ENCODE results near the gene IL10RB.
"Not testable (repeated sequence)": the region's sequence is repeated elsewhere in the genome, so short reads cannot be mapped to it uniquely, and the experiment has no call there.

Gene IL10RB

GRCh38 chr21:33241846-33242245 lies 24.3 kb upstream of the IL10RB start:
- DNase-seq (ENCODE audit: low spot score) = no peak

DNA sequence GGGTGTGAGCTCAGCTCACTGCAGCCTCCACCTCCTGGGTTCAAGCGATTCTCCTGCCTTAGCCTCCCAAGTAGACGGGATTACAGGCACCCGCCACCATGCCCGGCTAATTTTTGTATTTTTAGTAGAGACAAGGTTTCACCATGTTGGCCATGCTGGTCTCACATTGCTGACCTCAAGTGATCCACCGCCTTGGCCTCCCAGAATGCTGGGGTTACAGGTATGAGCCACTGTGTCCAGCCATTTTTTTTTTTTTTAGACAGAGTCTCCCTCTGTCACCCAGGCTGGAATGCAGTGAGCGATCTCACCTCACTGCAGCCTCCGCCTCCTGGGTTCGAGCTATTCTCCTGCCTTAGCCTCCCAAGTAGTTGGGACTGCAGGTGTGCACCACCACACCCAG lies 23.3 kb upstream of the IL10RB start:
- not testable (repeated sequence) for DNase-seq (ENCODE audit: low spot score)

DNA sequence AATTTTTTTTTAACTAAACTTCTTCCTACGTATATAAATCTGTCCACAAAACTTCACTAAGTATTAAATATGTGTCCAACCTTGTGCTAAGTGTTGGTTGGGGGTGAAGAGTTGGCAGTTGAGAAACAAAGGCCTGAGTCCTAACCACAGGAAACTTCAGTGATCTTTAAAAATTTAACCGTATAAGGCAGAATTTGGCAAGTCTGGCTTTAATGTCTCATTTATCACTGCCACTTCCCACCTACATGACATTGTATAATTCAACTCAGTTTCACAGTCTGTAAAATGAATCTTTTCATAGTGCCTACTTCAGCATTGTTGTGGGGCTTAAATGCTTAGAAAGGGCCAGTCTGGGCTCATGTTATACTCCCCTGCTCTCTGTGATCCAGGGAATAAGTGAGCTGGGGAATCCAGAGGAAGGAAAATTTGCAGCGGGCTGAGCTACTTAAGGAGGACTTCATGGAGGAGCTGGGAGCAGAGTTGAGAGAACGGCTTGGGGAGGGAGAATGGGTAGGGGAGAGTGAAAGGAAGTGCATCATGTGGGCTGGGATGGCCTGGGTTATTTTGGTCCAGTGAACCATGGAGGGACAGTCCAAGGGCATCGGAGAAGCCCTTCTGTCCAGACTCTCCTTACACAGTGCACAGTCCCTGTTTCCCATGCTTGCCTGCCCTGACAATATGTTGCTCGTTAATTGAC lies 21.9 kb upstream of the IL10RB start:
- no peak for DNase-seq (ENCODE audit: low spot score)

DNA sequence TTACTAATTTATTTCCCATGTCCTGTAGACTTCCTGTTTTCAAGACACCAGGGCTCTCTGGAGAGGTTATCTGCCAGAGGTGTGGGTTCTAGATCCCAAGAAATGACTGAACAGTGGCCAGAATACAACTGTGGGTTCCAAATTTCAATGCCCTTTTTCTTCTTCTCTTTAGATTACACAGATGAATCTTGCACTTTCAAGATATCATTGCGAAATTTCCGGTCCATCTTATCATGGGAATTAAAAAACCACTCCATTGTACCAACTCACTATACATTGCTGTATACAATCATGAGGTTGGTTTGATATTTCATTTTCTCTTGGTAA lies 21.4 kb upstream of the IL10RB start:
- no peak for DNase-seq (ENCODE audit: low spot score)

DNA sequence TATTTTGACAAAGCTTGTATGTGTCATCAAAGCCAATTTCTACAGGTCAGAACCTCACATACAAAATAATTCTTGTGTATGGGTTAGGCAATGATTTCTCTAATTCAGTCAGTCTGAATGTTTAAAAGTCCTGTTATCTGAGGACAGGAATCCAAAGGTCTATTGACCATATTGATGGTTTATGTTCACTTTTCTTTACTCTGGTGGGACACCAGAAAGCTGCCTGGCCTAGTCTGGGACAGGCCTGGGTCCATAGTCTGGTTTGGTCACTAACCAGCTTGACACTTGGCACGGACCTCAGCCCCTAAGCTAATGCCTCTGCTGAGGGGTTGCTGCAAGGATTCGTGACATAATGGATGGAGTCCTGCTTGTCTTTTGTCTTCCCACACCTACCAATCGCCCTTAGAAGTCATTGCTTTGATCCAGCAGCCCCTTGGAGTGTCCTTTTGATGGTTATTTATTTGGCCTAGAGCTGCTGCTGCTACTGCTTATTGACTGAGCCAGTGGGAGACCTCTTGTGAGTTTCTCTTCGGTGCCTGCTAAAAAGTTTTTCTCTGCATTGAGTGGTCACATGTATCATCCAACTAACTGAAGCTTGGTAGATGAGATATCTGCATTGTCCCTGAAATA lies 20.8 kb upstream of the IL10RB start:
- no peak for DNase-seq (ENCODE audit: low spot score)

DNA sequence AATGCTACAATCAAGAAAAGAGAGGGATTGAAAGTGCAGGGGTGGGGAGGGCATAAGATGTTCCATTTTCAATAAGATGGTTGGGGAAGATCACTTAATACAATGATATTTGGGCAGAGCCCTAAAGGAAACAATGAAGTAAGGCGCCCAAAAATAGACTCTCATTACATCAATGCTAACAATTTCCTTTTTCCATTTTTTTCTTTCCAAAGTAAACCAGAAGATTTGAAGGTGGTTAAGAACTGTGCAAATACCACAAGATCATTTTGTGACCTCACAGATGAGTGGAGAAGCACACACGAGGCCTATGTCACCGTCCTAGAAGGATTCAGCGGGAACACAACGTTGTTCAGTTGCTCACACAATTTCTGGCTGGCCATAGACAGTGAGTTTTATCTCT lies 19.7 kb upstream of the IL10RB start:
- no peak for DNase-seq (ENCODE audit: low spot score)

- no peak for DNase-seq (ENCODE audit: low spot score)
Observed at GRCh38 chr21:33246963-33247362, 19.2 kb upstream of the IL10RB start.

DNA sequence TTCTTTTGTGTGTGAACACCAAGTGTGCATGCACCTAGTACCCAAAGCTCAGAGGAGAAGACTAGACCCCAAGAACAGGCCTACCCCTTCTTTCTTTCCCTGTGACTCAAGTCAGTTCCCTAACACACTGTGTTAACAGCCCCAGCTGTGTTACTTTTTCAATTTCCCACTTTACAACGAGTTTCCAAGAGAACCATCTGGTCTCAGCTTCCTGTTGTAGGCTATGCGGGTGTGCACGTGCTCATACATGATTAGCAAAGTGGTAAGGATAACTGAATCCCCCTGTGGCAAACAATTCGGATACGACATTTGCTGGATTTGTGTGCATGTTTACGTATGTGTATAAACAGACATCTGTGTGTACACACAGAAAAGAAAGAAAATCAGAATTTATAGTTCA lies 18.6 kb upstream of the IL10RB start:
- no peak for DNase-seq (ENCODE audit: low spot score)

- DNase-seq (ENCODE audit: low spot score) = no peak
Observed at GRCh38 chr21:33249331-33250002, 16.7 kb upstream of the IL10RB start.

DNA sequence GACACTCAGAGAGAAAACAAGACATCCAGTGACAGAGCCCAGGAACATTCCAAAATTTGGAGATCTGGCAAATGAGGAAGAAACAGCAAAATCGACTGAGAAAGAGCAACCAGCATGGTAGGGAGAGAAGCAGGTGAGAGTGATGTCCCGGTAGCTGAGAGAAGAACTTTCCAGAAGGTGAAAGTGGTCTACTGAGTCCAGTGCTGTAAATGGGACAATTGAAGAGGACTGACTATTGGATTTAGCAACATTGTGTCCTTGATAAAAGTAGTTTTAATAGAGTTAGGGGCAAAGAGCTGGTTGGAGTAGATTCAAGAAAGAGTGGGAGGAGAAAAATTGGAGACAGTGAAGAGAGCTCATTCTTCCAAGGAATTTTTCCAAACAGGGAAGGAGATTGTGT lies 15.0 kb upstream of the IL10RB start:
- DNase-seq (ENCODE audit: low spot score) = no peak

DNA sequence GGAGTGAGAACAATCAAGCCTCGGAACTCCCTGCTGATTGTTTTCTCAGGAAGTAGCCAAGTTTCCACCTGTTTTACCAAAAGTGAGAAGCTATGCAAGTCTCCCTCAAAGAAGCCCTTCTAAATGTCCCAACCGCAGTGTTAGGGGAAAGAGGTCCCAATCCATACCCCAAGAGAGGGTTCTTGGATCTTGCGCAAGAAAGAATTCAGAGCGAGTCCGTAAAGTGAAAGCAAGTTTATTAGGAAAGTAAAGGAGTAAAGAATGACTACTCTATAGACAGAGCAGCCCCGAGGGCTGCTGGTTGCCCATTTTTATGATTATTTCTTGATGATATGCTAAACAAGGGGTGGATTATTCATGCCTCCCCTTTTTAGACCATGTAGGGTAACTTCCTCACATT lies 12.8 kb upstream of the IL10RB start:
- not testable (repeated sequence) for DNase-seq (ENCODE audit: low spot score)

DNA sequence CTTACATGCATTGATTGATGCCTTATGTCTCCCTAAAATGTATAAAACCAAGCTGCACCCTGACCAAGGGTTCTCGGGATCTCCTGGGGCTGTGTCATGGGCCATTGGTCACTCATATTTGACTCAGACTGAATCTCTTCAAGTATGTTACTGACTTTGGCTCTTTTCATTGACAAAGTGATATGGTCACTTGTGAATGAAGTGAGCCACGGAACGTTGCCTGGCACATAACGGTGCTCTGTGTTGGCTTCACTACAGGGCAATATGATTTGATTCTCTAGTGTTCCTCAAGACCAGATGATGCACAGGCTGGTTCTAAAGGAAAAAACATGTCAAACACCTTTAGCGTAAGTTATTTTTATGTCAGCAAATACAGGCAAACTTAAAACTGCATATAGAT lies 11.4 kb upstream of the IL10RB start:
- no peak for DNase-seq (ENCODE audit: low spot score)

GRCh38 chr21:33255404-33255803 lies 10.8 kb upstream of the IL10RB start:
- no peak for DNase-seq (ENCODE audit: low spot score)

GRCh38 chr21:33256019-33256418 lies 10.1 kb upstream of the IL10RB start:
- no peak for DNase-seq (ENCODE audit: low spot score)

- DNase-seq (ENCODE audit: low spot score) = no peak
Observed at GRCh38 chr21:33257094-33257803, 8.9 kb upstream of the IL10RB start.

DNA sequence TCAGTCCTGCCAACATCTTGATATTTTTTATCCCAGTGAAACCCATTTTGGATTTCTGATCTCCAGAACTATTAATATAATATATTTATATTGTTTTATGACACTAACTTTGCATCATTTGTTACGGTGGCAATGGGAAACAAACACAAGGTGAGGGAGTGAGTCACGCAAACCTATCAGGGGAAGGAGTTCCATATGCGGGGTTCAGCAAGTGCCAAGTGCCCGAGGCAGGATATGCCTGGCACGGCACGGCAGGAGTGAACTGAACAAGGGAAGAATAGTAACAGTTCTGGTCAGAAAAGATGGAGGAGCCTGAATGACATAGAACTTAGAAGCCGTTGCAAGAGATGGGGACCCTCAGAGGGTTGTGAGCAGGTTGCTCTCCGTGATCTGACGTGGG lies 7.7 kb upstream of the IL10RB start:
- no peak for DNase-seq (ENCODE audit: low spot score)

DNA sequence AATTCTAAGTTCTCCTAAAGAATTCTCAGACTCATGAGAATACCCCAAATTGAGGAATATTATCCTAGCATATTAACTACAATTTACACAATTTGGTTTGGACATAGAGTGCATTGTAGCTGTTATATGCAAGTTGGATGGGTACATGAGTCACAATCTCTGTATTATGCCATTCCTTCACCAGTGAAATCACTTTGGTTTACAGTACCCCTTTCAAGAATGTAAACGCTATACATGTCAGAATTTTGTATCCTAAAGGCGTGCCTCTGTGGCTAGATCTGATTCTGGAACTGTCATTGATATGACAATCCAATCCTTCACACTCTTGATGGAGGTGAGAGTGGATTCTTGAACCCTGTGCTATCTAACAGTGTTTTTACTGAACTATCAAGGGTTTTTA lies 6.7 kb upstream of the IL10RB start:
- DNase-seq (ENCODE audit: low spot score) = no peak

DNA sequence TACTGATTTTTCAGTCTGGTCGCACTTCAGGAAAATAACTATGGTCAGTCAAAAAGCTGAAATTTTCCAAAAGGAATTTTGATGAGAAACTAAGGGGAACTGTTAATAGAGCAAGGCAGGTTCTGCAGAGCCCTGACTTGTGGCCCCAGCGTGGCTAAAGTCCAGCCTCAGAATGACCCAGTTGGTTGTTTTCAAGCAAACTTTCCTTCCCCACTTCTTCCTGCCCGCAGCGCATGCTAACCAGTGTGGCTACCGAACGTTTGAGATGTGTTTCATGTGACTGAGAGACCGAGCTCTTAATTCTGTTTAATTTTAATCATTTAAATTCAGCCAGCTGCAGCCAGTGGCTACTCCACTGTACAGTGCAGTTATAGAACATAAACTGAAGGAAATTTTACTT lies 6.2 kb upstream of the IL10RB start:
- DNase-seq (ENCODE audit: low spot score) = no peak

DNA sequence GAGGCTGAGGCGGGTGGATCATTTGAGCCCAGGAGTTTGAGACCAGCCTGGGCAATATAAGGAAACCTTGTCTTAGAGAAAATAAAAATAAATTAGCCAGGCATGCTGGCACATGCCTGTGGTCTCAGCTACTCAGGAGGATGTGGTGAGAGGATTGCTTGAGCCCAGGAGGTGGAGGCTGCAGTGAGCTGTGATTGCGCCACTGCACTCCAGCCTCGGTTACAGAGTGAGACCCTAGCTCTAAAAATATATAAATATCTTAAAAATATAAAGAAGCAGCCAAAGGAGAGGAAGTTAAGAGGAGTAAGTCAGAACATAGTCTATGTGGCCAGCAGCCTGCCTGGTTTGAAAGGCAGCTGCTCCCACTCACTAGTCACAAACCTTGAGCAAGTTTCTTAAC lies 4.5 kb upstream of the IL10RB start:
- no peak for DNase-seq (ENCODE audit: low spot score)

- DNase-seq (ENCODE audit: low spot score) = no peak
Observed at GRCh38 chr21:33262921-33263320, 3.2 kb upstream of the IL10RB start.

- DNase-seq (ENCODE audit: low spot score) = no peak
Observed at GRCh38 chr21:33264561-33264960, 1.6 kb upstream of the IL10RB start.

- no peak for DNase-seq (ENCODE audit: low spot score)
Observed at GRCh38 chr21:33265664-33266049, 510 bp upstream of the IL10RB start.

DNA sequence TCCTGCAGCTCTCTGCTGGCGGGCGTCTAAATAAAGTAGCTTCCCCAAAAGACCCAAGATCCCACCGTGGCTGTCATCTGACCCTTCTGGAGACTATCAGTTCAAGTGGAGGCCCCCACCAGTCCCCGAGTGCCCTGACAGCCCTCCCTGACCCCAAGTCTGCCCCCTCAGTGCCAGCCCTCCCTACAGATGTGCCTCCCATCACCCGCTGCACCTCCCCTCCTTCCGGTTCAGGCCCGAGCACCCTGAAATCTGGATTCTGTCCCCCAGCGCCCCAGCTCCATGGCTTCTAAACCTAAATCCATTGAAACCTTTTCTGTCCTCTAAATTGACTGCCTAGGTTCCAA lies 595 bp downstream of the IL10RB start:
- peak; percentile 48 for DNase-seq (ENCODE audit: low spot score)
